GM18858 (cell line): Measurements from ENCODE around the gene TUFM.
"Not testable (repeated sequence)": the region's sequence is repeated elsewhere in the genome, so short reads cannot be mapped to it uniquely, and the experiment has no call there.

Experiments
- ATAC-seq: cut with Tn5 transposase; IDR thresholded peaks from one replicate; pipeline ENCODE4 v1.9.1; 2021; ENCODE audit not compliant: unreplicated experiment

Gene TUFM

DNA sequence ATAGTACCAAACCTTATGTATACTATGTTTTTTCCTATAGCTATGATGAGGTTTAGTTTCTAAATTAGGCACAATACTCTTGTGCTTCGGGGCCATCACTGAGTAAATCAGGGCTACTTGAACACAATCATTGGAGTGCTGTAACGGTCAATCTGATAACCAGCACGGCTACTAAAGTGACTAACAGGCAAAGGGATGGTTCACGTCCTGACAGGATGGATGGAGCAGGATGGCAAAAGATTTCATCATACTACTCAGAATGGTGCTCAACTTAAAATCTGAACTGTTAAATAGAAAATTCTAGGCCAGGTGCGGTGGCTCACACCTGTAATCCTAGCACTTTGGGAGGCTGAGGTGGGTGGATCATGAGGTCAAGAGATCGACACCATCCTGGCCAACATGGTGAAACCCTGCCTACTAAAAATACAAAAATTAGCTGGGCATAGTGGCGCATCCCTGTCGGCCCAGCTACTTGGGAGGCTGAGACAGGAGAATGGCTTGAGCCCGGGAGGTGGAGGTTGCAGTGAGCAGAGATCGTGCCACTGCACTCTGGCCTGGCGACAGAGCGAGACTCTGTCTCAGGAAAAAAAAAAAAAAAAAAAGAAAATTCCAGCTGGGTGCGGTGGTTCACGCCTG lies 7.0 kb downstream of the TUFM start:
- no peak for ATAC-seq

DNA sequence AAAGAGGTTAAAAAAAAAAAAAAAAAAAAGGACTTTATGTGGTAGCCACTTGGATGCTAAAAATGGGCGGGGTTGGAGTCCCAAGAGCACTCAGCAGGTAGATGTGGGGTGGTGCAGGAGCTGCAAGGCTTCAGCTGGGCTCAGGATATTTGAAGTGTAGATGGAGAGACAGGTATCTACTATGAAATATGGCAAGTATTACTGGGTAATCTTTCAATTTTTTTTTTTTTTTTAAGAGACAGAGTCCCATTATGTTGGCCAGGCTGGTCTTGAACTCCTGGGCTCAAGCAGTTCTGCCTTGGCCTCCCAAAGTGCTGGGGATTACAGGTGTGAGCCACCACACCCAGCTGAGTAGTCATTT lies 7.6 kb downstream of the TUFM start:
- ATAC-seq = no peak

DNA sequence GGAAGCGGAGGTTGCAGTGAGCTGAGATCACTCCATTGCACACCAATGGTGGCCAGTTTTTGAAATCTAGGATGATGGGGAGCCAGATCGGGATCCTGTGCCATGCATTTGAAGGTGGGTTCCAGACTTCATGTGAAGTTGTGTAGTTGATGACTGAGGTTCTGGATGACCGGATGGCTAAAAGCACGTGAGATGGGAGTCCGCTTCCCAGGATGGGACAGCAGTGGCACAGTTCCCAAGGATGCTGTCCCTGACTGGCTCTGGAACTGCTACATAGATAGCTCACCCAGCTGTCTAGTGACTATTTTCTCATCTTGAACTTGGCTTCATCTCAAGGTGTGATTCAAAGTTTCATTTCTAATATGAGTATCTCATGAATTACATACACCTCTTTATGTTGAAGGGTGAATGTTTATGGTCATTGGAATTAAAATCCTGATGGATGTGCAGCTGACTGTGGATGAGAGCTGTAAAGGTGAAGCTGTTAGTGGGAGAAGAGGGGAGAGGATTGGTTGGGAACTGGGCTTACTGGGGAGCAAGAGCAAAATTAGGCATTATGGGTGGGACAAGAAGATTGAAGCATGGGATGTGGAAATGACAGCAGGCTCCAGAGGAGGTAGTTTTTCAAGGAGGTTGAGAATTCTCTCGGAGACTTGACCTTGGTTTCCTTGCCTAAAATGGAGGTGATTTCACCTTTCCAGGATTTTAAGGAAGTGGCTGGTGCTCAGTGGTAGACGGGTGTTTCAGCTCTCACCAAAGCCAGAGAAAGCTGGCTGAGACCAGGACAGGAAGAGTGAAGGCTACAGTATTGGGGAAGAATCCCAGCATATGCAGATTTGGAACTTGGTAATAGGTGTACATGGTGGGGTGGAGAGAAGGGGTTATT lies 8.2 kb downstream of the TUFM start:
- no peak for ATAC-seq

DNA sequence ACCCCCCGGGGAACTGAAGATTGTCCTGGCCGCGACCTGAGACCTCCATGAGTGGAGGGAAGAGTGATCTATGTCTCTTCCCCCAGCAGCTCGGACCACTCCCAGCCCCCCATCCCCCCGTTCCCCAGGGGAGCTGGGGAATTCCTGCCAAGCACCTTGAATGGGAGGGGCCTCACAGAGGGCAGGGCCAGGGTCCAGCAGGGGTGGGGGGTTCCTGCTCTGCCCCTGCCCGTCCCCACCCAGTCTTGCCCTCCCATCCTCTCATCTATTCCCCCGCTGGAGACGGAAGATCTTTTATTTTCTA lies 9.4 kb downstream of the TUFM start:
- ATAC-seq = no peak

DNA sequence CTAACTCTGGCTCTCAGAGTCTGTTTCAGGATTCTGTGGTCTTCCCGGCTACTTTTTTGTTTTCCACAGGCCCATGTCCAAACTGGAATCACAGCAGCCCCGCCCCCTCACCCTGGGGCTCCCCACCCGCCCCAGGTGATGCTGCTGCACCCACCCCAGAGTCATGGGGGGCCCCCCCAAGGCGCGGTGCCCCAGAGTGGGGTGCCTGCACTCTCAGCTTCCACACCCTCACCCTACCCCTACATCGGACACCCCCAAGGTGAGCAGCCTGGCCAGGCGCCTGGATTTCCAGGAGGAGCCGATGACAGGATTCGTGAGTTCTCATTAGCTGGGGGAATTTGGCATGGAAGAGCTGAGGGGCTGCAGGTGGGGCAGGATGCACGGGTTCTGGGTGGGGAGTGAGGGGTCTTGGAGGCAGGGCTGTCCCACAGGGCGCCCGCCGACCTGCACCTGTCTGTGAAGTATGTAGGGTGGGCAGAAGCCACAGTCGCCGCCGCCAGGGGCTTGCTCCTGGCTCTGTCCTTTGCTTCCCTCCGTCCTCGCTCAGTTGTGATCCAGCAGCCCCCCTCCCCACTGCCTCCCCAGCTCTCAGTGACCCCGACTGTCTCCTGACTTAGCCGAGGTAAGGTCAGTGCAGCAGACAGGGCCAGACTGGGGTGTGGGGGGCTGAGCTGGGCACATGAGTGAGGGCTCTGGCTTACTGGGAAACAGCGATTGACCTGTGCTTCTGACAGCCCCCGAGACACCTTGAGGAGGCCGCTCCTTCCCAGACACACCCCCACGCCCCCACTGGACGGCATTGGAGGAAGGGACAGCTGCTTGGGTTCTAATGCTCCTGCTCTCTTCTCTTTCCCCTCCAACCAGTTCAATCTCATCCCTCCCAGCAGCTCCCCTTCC lies 10.0 kb downstream of the TUFM start:
- no peak for ATAC-seq

DNA sequence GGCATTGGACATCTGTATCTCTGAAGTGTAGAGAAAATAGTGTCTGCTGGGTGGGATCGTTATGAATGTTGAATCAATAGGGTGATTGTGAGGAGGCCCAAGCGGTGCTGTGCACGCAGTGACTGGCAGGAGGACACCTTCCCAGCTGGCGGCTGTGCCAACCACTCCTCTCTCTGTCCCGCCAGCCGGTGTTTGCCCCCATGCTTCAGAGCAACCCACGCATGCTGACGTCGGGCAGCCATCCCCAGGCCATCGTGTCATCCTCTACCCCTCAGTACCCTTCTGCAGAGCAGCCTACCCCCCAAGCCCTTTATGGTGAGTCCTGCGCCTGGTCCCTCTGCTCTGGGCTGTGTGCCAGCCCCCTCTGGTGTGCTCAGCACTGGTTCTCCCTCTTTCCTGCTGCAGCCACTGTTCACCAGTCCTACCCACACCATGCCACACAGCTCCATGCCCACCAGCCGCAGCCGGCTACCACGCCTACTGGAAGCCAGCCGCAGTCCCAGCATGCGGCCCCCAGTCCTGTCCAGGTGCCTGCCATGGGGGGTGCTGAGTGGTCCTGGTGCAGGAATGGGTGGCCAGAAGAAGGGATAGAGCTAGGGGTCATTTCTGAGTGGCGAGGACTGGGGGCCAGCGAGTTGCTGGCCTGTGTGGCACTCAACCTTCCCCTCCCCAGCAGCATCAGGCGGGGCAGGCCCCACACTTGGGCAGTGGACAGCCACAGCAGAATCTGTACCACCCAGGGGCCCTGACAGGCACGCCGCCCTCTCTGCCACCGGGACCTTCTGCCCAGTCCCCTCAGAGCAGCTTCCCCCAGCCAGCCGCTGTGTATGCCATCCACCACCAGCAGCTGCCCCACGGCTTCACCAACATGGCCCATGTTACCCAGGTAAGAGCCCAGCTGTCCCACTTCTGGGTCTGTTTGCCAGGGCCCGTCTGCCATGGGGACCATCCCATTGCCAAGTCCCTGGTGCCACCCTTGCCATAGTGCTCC lies 11.0 kb downstream of the TUFM start:
- ATAC-seq = no peak

DNA sequence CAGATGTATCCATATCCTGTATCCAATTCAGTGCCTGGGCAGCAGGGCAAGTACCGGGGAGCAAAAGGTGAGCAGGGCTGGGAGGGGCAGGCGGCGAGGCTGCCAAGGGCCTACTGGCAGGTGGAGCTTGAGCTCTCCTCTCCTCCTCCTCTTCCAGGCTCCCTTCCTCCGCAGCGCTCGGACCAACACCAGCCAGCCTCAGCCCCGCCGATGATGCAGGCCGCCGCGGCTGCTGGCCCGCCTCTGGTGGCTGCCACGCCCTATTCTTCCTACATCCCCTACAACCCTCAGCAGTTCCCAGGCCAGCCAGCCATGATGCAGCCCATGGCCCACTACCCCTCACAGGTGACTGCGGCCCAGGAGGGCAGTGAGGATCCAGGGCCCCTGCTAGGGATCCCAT lies 11.8 kb downstream of the TUFM start:
- ATAC-seq = no peak

DNA sequence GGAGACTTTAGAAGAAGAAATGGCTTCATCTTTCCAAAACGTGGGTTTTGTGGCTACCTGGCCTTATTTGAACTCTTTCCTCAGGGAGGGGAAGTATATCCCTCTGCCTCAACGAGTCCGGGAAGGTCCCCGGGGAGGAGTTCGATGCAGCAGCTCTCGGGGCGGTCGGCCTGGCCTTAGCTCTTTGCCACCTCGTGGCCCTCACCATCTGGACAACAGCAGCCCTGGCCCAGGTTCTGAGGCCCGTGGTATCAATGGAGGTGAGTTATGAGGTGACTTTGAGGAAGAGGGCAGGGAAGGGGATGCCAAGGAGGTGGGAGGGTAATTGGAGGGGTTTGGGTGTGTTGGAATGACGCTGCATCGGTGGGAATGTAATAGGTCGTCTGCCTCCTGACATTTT lies 15.6 kb downstream of the TUFM start:
- ATAC-seq = no peak

DNA sequence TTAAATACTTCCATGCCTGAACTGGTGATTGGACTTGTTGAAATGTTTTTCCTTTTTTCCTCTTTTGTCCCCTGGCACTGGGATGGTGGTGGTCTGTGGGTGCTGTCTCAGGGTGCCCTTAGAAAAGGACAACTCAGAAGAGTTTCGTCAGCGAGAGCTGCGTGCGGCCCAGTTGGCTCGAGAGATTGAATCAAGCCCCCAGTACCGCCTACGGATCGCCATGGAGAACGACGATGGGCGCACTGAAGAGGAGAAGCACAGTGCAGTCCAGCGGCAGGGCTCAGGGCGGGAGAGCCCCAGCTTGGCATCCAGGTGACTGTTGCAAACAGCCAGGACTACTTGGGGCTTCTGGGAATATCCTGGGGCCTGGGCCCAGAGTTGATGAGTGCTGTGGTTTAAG lies 16.4 kb downstream of the TUFM start:
- ATAC-seq = no peak

DNA sequence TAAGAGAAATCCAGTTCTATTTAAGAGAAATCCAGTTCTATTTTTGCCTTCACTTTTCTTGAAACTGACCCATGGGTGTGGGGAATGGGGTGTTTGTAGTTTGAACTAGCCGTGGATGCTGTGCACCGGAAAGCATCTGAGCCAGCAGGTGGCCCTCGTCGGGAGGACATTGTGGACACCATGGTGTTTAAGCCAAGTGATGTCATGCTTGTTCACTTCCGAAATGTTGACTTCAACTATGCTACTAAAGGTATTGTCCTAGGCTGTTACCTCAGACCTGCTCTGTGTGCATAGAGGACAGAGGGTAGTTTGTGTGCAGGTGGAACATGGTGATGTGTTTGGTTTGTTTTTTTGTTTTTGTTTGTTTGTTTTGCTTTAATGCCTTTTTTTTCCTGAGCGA lies 20.0 kb downstream of the TUFM start:
- ATAC-seq = no peak

DNA sequence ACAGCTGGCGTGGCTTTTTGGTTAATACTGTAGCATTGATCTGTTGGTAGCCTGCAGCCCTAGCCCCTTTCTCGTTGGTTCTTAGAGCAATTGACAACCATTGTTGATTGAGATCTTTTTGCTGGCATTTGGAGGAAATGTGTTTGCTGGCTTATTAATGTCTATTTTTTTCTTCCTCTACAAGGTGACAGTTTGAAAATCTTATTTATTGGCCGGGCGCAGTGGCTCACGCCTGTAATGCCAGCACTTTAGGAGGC lies 21.5 kb downstream of the TUFM start:
- ATAC-seq = no peak

DNA sequence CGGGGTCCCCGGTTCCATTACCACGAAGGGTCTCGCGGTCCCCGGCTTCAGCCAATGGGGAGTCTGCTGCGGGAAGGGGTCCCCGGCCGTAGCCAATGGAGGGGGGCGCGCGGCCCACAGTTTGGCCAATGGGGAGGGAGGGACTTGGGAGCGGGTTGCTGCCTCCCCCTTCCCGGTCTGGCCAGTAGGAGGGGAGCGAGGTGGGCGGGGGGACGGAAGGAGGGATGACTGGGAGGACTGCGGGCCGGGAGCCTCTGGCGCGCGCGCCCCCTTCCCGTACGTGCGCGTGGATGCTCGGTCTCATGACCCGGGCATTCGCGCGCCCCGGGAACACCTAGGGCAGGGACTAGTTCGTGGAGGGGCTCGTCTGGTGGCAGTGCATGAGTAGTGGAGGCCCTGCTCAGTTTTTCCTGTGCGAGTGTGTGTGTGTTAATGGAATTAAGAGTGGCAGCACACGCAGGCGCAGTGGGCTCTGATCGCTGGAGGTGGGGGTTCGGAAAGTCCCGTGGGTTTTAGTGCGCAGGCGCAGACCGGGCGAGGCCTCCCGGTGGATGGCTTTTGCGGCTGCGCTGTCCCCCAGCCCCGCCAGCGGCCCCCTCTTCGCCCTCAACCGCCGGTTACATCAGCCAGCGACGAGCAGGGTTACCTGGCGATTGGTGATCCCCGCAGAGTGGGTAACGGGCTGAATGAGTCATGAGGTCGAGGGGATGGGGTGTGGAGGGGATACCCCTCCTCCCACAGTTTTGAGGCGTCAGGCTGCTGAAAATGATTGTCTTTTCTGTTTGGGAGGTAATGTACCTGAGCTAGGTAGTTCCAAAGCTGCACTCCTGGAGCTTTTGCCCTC lies 22.1 kb downstream of the TUFM start:
- ATAC-seq = peak; percentile 38

DNA sequence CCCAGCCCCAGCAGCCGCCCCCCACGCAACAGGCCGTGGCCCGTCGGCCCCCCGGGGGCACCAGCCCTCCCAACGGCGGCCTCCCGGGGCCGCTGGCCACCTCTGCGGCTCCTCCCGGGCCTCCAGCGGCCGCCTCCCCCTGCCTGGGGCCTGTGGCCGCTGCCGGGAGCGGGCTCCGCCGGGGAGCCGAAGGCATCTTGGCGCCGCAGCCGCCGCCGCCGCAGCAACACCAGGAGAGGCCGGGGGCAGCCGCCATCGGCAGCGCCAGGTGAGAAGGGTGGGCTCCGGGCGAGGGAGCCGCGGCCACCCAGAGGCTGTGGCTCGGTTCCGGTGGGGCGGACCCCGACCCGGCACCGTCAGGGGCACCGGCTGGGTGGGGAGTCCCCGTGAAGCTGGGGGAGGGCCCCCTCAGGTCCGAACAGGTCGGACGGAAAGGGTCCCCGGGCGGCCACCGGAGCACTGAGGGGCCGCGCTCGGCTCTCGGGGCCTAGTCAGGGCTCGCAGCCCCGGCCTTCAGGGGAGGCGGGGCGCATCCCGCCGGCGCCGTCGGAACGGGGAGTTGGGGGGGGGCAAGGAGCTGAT lies 22.8 kb downstream of the TUFM start:
- ATAC-seq = peak; percentile 17

DNA sequence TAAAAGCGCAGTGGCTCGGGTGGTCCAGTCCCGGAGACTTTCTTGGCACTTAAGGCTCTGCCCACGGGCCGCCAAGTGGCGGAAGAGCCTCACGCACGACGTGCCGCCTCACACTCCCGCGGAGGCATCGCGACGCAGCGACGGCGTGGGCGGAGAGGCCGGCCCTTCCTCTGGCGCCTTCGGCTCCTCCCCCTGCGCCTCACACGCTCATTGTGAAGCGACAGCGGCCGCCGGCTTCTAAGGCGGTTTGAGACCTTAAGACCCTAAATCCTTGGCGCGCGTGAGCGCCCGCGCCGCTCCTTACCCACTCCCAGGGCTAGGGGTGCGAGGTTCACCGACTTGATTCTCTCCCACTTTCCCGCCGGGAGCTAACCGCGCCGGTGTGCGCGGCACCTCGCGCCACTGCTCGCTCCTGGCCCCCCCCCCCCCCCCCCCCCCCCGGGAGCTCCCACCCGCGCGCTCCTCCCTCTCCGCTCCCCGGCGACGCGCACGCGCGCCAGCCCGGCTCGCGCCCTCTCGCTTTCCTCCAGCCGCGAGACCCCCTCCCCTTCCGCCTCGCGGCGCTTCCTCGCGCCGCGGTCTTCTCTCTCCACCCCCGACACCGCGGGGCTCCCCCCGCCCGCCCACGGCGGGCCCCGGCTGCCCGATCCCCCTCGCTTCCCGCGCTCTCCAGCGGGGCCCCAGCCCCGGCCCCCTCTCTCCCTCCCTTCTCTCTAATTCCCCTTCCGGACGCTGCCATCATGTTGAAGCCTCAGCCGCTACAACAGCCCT lies 23.4 kb downstream of the TUFM start, which contains the start of gene ATXN2L:
TSS of gene ATXN2L (plus strand) at position 480 of the 771 bp plus-strand sequence. CDS start at position 741, 261 bp downstream.
- ATAC-seq = no peak

DNA sequence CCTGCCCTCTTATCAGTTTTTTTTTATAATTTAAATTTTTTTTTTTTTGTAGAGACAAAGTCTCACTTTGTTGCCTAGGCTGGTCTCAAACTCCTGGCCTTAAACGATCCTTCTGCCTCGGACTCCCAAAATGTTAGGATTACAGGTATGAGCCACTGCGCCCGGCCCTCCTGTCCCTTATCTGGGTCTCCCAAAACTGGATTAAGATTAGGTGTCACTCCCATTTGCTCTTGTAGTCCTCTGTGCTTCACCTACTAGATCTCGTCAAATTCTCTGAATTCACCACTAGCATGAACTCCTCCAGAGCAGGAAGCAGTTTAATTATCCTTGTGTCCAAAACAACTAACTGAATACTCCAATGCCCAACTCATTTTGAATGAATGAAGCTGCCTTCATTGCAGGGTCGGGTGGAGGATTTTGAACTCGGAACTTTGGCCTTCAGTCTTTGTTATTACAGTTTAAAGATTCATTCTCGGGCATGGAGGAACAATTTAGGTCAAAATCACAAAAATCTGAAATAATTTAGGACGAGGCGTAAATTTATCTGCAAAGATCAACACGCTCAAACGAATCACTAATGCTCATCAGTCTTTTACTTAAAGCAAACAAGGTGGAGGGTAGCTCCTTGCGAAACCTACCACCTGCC lies 24.2 kb downstream of the TUFM start:
- ATAC-seq = no peak

DNA sequence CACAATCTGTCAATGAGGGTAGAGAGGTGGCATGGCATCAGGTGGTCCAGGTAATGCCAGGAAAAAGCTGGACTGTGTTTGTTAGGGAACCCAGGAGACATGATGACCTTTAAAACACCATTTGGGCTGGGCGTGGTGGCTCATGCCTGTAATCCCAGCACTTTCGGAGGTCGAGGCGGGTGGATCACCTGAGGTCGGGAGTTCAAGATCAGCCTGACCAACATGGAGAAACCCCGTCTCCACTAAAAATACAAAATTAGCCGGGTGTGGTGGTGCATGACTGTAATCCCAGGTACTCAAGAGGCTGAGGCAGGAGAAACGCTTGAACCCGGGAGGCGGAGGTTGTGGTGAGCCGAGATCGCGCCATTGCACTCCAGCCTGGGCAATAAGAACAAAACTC lies 25.6 kb downstream of the TUFM start:
- not testable (repeated sequence) for ATAC-seq

DNA sequence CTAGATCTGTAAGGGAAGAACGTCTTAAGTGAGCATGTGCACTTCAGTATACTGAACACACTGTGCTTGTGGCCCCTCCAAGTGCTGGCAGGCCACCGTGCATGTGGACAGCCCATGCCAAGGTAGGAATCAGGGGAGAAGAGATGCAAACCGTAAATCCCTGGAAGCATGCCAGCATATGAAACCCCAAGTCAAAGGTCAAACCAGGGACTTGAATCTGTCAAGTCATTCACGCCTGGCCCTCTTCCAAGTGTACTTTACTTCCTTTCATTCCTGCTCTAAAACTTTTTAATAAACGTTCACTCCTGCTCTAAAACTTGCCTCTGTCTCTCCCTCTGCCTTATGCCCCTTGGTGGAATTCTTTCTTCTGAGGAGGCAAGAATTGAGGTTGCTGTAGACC lies 26.1 kb downstream of the TUFM start:
- no peak for ATAC-seq

DNA sequence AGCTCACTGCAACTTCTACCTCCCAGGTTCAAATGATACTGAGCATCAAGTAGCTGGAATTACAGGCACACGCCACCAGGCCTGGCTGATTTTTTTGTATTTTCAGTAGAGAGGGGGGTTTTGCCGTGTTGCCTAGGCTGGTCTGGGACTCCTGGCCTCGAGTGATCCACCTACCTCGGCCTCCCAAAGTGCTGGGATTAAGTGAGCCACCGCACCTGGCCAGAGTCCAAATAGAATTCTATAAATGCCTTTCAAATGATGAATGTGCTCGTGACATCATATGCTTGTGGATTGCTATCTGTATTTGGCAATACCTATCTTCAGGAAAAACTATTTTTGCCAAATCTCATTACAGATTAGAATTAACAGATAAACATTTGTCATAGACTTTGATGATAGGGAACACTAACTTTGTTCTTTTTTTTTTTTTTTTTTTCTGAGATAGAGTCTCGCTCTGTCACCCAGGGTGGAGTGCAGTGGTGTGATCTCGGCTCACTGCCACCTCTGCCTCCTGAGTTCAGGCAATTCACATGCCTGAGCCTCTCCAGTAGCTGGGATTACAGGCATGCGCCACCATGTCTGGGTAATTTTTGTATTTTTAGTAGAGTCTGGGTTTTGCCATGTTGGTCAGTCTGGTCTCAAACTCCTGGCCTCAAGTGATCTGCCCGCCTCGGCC lies 38.6 kb downstream of the TUFM start:
- not testable (repeated sequence) for ATAC-seq
